H1 (cell line): ENCODE measurements around the gene LRRIQ4. TPM values are rescaled to one million over a fixed set of nuclear protein-coding genes. Genes with fewer than 3 reads are reported as not detected.

Source experiments
- CTCF ChIA-PET: fragments of 300-600 bp; sonication (Branson Sonifier 250); formaldehyde crosslinking; loops from one replicate; lab custom pipeline; 2021; ENCODE audit not compliant: partially characterized antibody; lab: Charles Lee
- POLR2A ChIA-PET: fragments of 300-600 bp; sonication (Branson Sonifier 250); formaldehyde crosslinking; loops from one replicate; lab custom pipeline; 2021; ENCODE audit warnings: inconsistent platforms; ENCODE audit not compliant: partially characterized antibody; lab: Charles Lee
- DNase-seq, 2 experiments: peaks; one replicate each; pipeline versions ENCODE4 v3.0.0 to v3.0.0-alpha.2; 2010 to 2022; ENCODE audit warnings: low spot score in 2 of 2, low read depth in 1 of 2, mixed read lengths in 1 of 2
- FAIRE-seq: peaks from 2 replicates; lab custom pipeline; 2011; peaks lifted over from hg19 to GRCh38; lab: Jason Lieb, UNC
- H2AFZ ChIP-seq: 2 replicates; pipeline ENCODE4 v1.8.1; 2012; ENCODE audit warnings: low read length, inconsistent platforms
- H2AK5ac ChIP-seq: 2 replicates; pipeline ENCODE4 v1.6.1; 2013; ENCODE audit warnings: low read depth, low read length
- H2BK120ac ChIP-seq: replicated peaks from 2 replicates; pipeline ENCODE3; 2013; ENCODE audit warnings: low read depth, low read length, inconsistent platforms
- H2BK12ac ChIP-seq: 2 replicates; pipeline ENCODE4 v1.6.1; 2013; ENCODE audit warnings: low read depth, low read length
- H2BK15ac ChIP-seq: 2 replicates; pipeline ENCODE4 v1.6.1; 2013; ENCODE audit warnings: low read length
- H2BK20ac ChIP-seq: 2 replicates; pipeline ENCODE4 v1.6.1; 2013; ENCODE audit warnings: low read length
- H2BK5ac ChIP-seq: 2 replicates; pipeline ENCODE4 v1.6.1; 2013; ENCODE audit warnings: low read depth, low read length
- H3K14ac ChIP-seq: 2 replicates; pipeline ENCODE4 v1.6.1; 2013; ENCODE audit warnings: inconsistent platforms; ENCODE audit not compliant: insufficient read length
- H3K18ac ChIP-seq: 2 replicates; pipeline ENCODE4 v1.6.1; 2013; ENCODE audit warnings: low read length; ENCODE audit errors: extremely low read depth
- H3K23ac ChIP-seq: 2 replicates; pipeline ENCODE4 v1.6.1; 2013; ENCODE audit warnings: inconsistent platforms; ENCODE audit not compliant: insufficient read length
- H3K23me2 ChIP-seq: 2 replicates; pipeline ENCODE4 v1.6.1; 2013; ENCODE audit warnings: low read depth, low read length
- H3K27ac ChIP-seq: 2 replicates; pipeline ENCODE4 v1.6.1; 2011; ENCODE audit warnings: low read depth, low read length, inconsistent platforms
- H3K27me3 ChIP-seq, 4 experiments: replicated peaks in 1 of 4; 1 replicate in 1 of 4; 2 replicates in 3 of 4; pipeline versions ENCODE4 v1.6.1 to v1.8.1; 2011 to 2013; ENCODE audit warnings: low read length in 3 of 4, mild to moderate bottlenecking in 3 of 4, inconsistent platforms in 2 of 4, mixed read lengths in 2 of 4, moderate library complexity in 1 of 4; ENCODE audit not compliant: control insufficient read depth in 3 of 4, insufficient read depth in 3 of 4; ENCODE audit errors: extremely low read depth in 1 of 4
- H3K36me3 ChIP-seq, 4 experiments: 2 replicates each; pipeline versions ENCODE4 v1.6.1 to v1.8.1; 2011 to 2013; ENCODE audit warnings: mild to moderate bottlenecking in 4 of 4, low read length in 3 of 4, moderate library complexity in 2 of 4, control low read depth in 1 of 4, inconsistent platforms in 1 of 4; ENCODE audit not compliant: insufficient read depth in 4 of 4, control insufficient read depth in 2 of 4
- H3K4ac ChIP-seq: replicated peaks from 2 replicates; pipeline ENCODE3; 2013; ENCODE audit warnings: low read length, low read depth, mixed read lengths, inconsistent platforms; ENCODE audit not compliant: insufficient read length
- H3K4me1 ChIP-seq, 4 experiments: replicated peaks in 1 of 4; 1 replicate in 1 of 4; 2 replicates in 3 of 4; pipeline versions ENCODE4 v1.6.1 to v1.8.1; 2011 to 2013; ENCODE audit warnings: low read length in 3 of 4, inconsistent platforms in 2 of 4, mixed read lengths in 1 of 4; ENCODE audit not compliant: insufficient read depth in 4 of 4, control insufficient read depth in 3 of 4
- H3K4me2 ChIP-seq, 2 experiments: 2 replicates each; pipeline versions ENCODE4 v1.6.1 to v1.8.1; 2011 to 2013; ENCODE audit warnings: low read depth in 2 of 2, low read length in 2 of 2, control low read depth in 1 of 2, inconsistent platforms in 1 of 2, mild to moderate bottlenecking in 1 of 2; ENCODE audit not compliant: insufficient read depth in 1 of 2
- H3K4me3 ChIP-seq, 4 experiments: fragments of 200-600, 300-600 bp in 1 of 4; sonication (generic), shearing (Covaris generic), sonication (Bioruptor Twin) in 1 of 4; 2 replicates each; pipeline versions ENCODE4 v1.5.1 to v1.8.1; 2011 to 2016; ENCODE audit warnings: low read length in 4 of 4, low read depth in 3 of 4, control low read depth in 2 of 4, inconsistent platforms in 2 of 4, mild to moderate bottlenecking in 2 of 4, mixed read lengths in 1 of 4, moderate library complexity in 1 of 4; ENCODE audit not compliant: insufficient read depth in 2 of 4; ENCODE audit errors: extremely low read depth in 1 of 4
- H3K56ac ChIP-seq: replicated peaks from 2 replicates; pipeline ENCODE3; 2013; ENCODE audit warnings: low read depth, mild to moderate bottlenecking, mixed read lengths, low read length, inconsistent platforms; ENCODE audit not compliant: insufficient read length
- H3K79me1 ChIP-seq: 2 replicates; pipeline ENCODE4 v1.6.1; 2013; ENCODE audit warnings: low read depth, low read length, control low read depth
- H3K79me2 ChIP-seq, 2 experiments: 2 replicates each; pipeline versions ENCODE4 v1.6.1 to v1.8.1; 2012 to 2013; ENCODE audit warnings: low read length in 2 of 2, mild to moderate bottlenecking in 2 of 2, inconsistent platforms in 1 of 2; ENCODE audit not compliant: insufficient read depth in 2 of 2, control insufficient read depth in 1 of 2
- H3K9ac ChIP-seq, 4 experiments: replicated peaks in 1 of 4; 1 replicate in 1 of 4; 2 replicates in 3 of 4; pipeline versions ENCODE4 v1.6.1 to v1.8.1; 2011 to 2013; ENCODE audit warnings: low read depth in 3 of 4, low read length in 3 of 4, control low read depth in 2 of 4, mild to moderate bottlenecking in 2 of 4, moderate library complexity in 2 of 4, inconsistent platforms in 1 of 4; ENCODE audit errors: extremely low read depth in 1 of 4
- H3K9me3 ChIP-seq, 2 experiments: 2 replicates each; pipeline versions ENCODE4 v1.6.1 to v1.8.1; 2012 to 2013; ENCODE audit warnings: mild to moderate bottlenecking in 2 of 2, moderate library complexity in 2 of 2, control low read depth in 1 of 2, inconsistent platforms in 1 of 2, low read depth in 1 of 2, low read length in 1 of 2, mixed read lengths in 1 of 2; ENCODE audit not compliant: insufficient read depth in 2 of 2
- H4K20me1 ChIP-seq, 2 experiments: replicated peaks in 1 of 2; 2 replicates each; pipeline versions ENCODE3 to v1.8.1; 2011 to 2013; ENCODE audit warnings: inconsistent platforms in 2 of 2, low read length in 2 of 2, mild to moderate bottlenecking in 1 of 2; ENCODE audit not compliant: insufficient read depth in 2 of 2, control insufficient read depth in 1 of 2
- H4K5ac ChIP-seq: 2 replicates; pipeline ENCODE4 v1.6.1; 2013; ENCODE audit warnings: low read length, low read depth, mixed read lengths, inconsistent platforms; ENCODE audit not compliant: insufficient read length
- H4K8ac ChIP-seq: 2 replicates; pipeline ENCODE4 v1.8.0; 2013; ENCODE audit warnings: mild to moderate bottlenecking, moderate library complexity, low read length, inconsistent platforms; ENCODE audit not compliant: insufficient read depth; ENCODE audit errors: extremely low read depth
- H4K91ac ChIP-seq: replicated peaks from 2 replicates; pipeline ENCODE3; 2013; ENCODE audit warnings: low read length, mixed read lengths, inconsistent platforms; ENCODE audit not compliant: insufficient read length
- SP2 ChIP-seq: IDR thresholded peaks from 2 replicates; pipeline ENCODE4 v1.6.1; 2012; ENCODE audit warnings: mild to moderate bottlenecking, low read length, inconsistent platforms
- TAF1 ChIP-seq: IDR thresholded peaks from 2 replicates; pipeline ENCODE4 v1.6.1; 2011; ENCODE audit warnings: mild to moderate bottlenecking, low read depth, low read length
- TBP ChIP-seq: IDR thresholded peaks from 2 replicates; pipeline ENCODE4 v1.6.1; 2011; ENCODE audit warnings: low read depth, low read length, improper control_type of control experiment
- TCF12 ChIP-seq: IDR thresholded peaks from 2 replicates; pipeline ENCODE4 v1.6.1; 2011; ENCODE audit warnings: low read depth, mild to moderate bottlenecking, low read length
- WGBS, 2 experiments: shearing (Covaris generic) in 1 of 2; methylation state at CpG; one replicate each; pipeline versions ENCODE4 v1.1.6 to v1.1.7; 2013 to 2015; ENCODE audit warnings: low lambda C conversion rate in 2 of 2, mixed read lengths in 2 of 2, inconsistent platforms in 1 of 2, low coverage in 1 of 2, missing lambda C conversion rate in 1 of 2; ENCODE audit not compliant: insufficient replicate concordance in 2 of 2, insufficient coverage in 1 of 2, insufficient read length in 1 of 2; ENCODE audit errors: extremely low coverage in 1 of 2, missing lambda C conversion rate in 1 of 2; 5-methylcytosine and 5-hydroxymethylcytosine counted together
- polyA plus RNA-seq, 7 experiments: library from polyadenylated mRNA; depleted of rRNA in 3 of 7; stranded (reverse) in 5 of 7; unstranded in 2 of 7; fragments of >200 nt in 5 of 7; fragments of 200-250 nt in 2 of 7; gene quantifications; 1 replicate in 5 of 7; 2 replicates in 1 of 7; 4 replicates in 1 of 7; pipeline versions ENCODE4 v1.2.1 to v1.2.3, GENCODE V29; 2011 to 2013; ENCODE audit warnings: missing spikeins in 2 of 7, mixed read lengths in 2 of 7
- total RNA-seq: library from RNA; stranded (reverse); fragmentation: NEBNext Ultra II Directional; extraction: Animal tissue kit (Norgen Biotek cat#: 25700); gene quantifications from 2 replicates; pipeline ENCODE4 v1.2.1, GENCODE V29; 2021
- TF ChIP-seq, protein P1 (sequence below): IDR thresholded peaks from 2 replicates; pipeline ENCODE4 v1.6.1; 2012; ENCODE audit warnings: inconsistent platforms

Gene LRRIQ4
- total and polyA plus RNA-seq, 2 of the 8 experiments (the other 6 are each of a cell fraction or from before 2014, with no cell fraction given): 0.08 TPM; not detected in 1

DNA sequence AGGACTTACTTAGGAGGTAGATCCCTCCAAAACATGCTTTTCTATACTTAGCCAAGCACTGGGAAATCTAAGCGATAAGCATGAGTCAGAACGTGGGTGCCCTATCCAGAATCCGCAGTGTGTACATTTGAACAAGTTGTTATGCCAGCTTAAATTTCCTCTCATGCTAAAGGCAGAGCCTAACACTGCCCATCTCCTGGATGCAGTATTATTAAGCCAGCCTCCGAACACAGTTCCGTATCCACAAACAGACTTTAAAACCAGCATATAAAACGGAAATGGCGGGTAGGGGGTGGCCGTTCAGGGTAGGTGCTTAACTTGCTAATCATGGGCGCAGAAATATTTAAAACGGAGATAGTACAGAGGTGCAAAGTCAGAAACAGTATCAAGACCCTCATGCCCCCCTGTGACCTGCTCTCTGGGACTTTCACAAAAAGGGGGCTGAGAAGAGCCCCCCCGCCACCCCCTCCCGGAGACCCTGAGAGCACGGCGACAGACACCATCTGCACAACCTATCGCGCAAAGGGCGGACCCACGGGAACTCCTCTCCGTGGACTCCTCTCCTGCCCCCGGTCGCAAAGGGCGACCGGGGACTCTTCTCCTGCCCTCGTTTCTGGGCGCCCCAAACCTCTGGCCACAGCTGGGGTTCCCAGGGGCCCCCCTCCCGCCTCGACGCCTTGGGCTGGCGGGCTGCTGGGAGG, 889 bp upstream of the LRRIQ4 start:
- FAIRE-seq (no peak), DNase-seq (peak in 1 of 2 experiments; percentile 51)
- H2AFZ ChIP-seq: peak overlapping the region; percentile 77
- H3K23me2 ChIP-seq: peaks cover 4% of the 10 kb centered on the region; the same call in 1 of the 2 replicates
- H3K14ac ChIP-seq: no peak overlapping the region
- no peak overlapping the region for H2AK5ac ChIP-seq
- TF ChIP-seq SP2 (no peak), TCF12 (no peak), TAF1 (no peak; the same call in 1 of the 2 replicates), TBP (no peak)
- TF ChIP-seq, protein P1, sequence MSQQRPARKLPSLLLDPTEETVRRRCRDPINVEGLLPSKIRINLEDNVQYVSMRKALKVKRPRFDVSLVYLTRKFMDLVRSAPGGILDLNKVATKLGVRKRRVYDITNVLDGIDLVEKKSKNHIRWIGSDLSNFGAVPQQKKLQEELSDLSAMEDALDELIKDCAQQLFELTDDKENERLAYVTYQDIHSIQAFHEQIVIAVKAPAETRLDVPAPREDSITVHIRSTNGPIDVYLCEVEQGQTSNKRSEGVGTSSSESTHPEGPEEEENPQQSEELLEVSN: no peak
- H3K79me1 ChIP-seq: no peaks in the 10 kb centered on the region
- ChIA-PET CTCF (interaction anchor here (0.5 to 3.0 kb wide), 4 partner anchors 11 to 1804 kb away, joined by 3 to 11 read pairs (median 5); partner anchors contain the start of gene TERC), POLR2A (interaction anchor here (0.7 to 3.8 kb wide), 5 partner anchors 14 to 47 kb away, joined by 3 to 20 read pairs (median 3); partner anchors contain the start of genes MYNN and TERC)
- no peak overlapping the region for H3K27ac ChIP-seq
- no peak overlapping the region for H3K56ac ChIP-seq
- H4K8ac ChIP-seq: peak overlapping the region; percentile 86
- no peak overlapping the region for H4K91ac ChIP-seq
- peak overlapping the region; percentile 79 to 93 for H3K4me2 ChIP-seq
- H3K36me3 ChIP-seq: no peaks in the 10 kb centered on the region; a peak in 1 of 8 replicates
- WGBS, 2 experiments: 20% methylated on average over 26 of the region's 29 CpGs; no CpG with 5 or more reads in 1 of the 2 experiments
- no peak overlapping the region for H4K5ac ChIP-seq
- H3K4ac ChIP-seq: no peak overlapping the region
- H3K79me2 ChIP-seq: no peaks in the 10 kb centered on the region
- H3K9ac ChIP-seq: peak overlapping the region in 3 of 4 experiments; percentile 37 to 63 (median 52); a peak in 6 of 7 replicates
- H2BK120ac ChIP-seq: no peak overlapping the region
- H2BK15ac ChIP-seq: no peak overlapping the region
- H2BK12ac ChIP-seq: no peak overlapping the region
- peaks cover 7 to 20% (median 10%) of the 10 kb centered on the region in 4 experiments; a peak in 6 of 7 replicates for H3K4me1 ChIP-seq
- no peak overlapping the region for H2BK20ac ChIP-seq
- no peak overlapping the region for H3K23ac ChIP-seq
- no peaks in the 10 kb centered on the region for H4K20me1 ChIP-seq
- peak overlapping the region; percentile 54 to 73 (median 68) for H3K4me3 ChIP-seq
- H3K18ac ChIP-seq: no peak overlapping the region
- 0 out of 2 replicates have a peak overlapping the region, but pooled peaks have one; percentile 76 for H2BK5ac ChIP-seq
- H3K27me3 ChIP-seq: peaks cover 0 to 7% (median 4%) of the 10 kb centered on the region in 4 experiments; a peak in 6 of 7 replicates
- no peaks in the 10 kb centered on the region; a peak in 1 of 4 replicates for H3K9me3 ChIP-seq
